HG03432 (cell line): ENCODE data around the gene EPS8.
"Not testable (repeated sequence)": the region's sequence is repeated elsewhere in the genome, so short reads cannot be mapped to it uniquely, and the experiment has no call there.

Source experiments
- ATAC-seq: cut with Tn5 transposase; IDR thresholded peaks from one replicate; pipeline ENCODE4 v1.9.1; 2021; ENCODE audit warnings: mild to moderate bottlenecking, moderate library complexity; ENCODE audit not compliant: unreplicated experiment

Gene EPS8

DNA sequence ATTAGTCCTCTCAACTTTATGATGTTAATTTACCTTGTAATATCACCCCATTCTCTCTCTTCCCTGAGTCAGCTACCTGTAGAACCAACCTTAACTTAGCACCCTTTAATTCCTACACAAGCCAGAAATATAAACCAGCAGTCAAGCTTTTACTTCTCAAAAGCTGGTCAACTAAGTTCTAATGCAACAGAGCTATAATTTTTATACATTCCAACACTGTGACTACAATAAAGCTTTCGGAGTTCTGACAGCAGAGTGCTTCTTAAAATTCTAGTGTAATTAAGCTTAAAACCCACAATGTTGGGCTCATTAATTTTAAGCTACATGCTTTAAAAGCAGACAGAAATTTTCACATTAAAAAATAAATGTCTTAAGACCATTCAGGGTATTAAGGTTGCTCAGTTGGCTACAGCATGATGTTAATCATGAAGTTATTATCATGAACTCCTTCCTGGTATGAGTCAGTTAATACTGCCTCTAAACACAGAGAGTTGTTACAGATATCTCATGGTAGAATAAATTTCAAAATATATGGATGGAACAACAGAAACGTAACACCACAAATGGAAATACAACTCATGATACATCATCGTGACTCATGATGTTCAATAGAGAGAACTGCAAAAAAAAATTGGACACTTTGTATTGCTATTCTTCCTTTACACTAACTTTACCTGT lies 126.7 kb downstream of the EPS8 start:
- no peak for ATAC-seq

DNA sequence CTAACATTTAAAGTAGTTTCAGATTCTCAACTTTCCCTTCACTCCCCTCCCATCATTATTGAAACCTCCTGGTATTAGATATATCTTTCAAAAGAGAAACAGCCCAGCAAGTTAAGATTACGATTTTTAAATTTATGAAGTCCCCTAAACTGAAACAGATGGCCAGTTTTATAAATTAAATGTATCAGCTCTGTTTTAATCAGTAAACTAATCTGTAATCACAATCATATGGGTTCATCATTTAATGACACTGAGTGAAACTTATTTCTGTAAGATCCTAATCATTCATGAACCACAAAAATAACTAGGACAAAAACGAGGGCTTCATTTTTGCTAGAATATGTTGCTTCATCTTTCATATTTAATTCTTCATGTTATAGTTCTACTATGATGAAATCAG lies 137.8 kb downstream of the EPS8 start:
- ATAC-seq: no peak

DNA sequence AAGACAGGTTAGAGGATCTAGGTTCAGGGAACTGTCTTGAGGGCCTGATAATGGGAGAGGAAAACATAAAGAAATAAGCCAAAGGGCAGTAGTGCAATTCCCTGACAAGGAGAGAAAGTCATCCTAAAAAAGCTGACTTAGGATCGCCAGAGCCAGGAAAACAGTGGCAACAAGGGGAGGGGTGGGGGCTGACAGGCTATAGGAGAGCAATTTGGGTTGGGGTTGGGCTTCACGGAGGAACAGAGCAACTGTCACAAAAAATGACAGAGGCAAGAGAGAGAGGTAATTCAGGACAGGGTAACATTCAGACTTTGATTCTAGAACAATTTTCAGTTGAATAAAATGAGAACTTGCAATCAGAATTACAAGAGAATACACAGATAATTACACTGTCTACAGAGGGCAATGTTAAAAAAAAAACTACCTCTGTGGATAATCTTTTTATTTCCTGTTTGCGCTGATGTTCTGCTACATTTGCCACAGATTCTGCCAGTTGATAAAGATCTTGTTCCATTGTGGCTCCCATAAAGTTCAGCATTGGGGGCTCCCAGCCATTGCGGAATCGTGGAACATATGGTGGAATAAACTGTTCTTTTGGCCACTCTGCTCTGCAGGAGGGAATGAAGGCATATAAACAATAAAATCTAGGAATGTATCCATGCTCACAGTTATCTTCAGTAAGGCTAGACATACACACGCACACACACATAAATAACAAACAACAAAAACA lies 138.6 kb downstream of the EPS8 start:
- ATAC-seq: no peak

DNA sequence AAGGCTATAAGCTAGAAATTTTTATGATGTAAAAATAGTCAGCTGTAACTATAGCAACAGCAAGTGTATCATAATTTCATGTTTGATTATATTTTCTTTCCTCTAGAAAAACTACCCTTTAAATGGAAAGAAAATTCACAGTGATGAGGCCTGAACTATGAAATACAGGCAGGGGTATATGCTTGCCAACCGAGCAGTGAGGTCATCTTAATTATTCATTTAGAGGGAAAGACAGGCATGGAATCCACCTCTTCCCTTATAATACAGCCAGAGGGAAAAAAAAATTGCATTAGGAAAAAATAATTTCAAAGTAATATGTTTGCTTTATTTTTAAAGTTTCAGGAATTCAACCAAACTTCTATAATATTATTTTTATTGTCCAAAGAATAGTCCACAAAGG lies 139.8 kb downstream of the EPS8 start:
- no peak for ATAC-seq

DNA sequence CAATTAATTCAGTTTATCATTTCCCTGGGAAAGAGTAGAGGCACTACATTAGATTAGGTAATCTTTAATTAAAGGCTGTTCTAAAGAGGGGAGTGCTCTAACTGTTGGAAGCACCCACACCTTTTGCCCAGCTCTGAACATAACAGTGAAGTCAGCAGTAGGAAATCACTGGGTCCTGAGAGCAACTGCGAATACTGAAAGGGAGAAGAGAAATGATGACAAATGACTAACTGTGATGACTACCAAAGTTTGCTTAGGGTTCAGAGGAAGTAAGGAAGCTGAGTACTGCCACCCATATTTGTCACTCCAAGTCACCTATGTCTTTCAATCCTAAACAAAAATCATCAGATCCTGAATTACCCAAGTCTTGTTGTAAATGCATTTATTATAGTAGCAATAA lies 140.6 kb downstream of the EPS8 start:
- ATAC-seq: no peak

DNA sequence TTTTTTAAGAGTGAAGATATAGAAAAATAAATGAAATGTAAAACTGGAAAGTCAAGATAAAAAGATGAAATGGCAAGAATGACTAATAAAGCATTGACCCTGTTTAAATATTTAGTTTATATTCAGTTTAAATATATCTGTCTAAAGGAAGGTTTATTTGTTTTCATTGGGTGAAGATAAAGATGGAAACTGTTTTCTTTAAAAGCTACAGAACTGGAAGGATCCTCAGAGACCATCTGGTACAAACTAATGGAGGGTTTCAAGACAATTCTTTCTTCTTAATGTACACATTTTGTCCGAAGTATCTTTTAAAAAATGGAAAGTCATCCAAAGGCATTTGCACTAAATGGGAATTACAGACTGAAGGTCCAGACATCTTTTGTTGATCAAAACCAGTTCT lies 142.6 kb downstream of the EPS8 start:
- ATAC-seq: no peak

DNA sequence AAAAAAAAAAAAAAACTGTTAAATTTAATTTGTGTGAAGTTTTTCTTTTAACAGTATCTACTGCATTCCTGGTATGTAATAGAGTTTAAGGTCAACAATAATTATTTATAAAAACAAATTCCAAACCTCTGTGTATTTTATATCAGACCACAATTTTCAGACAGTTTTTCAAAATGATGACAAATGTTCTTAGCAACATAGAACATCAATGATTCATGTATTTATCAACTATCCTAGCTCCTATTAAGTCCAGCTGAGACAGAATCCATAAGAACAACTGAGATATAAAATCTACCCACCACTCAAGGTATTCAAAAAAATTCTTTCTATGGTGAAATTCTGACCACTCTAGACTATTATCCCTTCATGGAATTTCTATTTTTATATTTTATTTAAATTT lies 144.5 kb downstream of the EPS8 start:
- ATAC-seq: no peak

DNA sequence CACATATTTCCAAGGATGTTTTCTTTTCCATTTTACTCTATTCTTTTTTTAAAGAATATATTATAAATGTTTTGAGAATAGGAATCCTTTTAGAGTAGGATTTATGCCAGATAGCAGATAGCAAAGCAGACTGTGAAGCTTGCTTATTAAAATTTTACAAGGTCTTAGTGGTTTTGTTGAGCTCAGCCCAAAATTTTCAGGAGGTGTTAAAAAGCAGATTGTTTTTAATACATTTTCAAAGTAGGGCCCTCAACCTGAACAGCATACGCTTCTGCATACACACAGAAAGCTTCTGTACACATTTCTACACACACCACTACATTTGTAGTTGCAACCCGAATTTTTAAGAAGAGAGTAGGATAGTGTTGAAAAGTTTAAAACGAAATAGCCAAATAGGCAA lies 151.0 kb downstream of the EPS8 start:
- no peak for ATAC-seq

DNA sequence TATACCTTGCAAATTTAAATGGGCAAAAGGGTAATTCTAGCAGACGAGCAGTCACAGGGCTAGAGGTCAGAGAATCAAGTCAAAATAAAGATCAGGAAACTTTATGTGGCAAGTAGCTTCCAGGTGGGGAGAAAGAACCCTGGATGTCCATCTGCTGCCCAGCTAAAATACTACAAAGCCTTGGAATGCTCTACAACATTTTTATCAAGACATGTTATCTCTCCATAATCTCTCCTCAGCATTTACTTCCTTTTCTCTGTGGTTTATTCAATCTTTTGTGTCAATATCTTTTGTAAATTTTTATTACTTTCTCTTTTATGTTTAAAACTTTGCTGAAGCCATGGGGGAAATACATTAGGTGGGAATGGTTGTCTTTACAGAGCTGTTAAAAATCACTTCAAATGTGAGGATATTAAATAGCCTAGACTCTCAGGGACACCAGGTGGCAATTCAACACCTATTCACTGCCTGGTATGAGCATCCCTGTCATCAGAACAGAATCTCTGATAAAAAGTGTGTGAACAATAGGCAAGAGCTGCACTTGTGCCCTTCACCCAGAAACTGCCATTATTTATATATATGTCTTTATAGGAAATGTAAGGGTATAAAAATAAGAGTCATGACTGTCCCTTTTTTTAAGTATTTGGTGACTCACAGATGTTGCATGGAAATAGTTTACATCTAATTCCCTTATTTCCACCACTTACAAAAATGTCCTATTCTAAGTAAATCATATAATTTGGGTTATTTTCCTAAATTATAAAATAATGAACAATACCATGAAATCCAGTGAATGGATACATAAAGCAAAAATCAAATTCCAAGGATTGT lies 152.9 kb downstream of the EPS8 start:
- no peak for ATAC-seq

DNA sequence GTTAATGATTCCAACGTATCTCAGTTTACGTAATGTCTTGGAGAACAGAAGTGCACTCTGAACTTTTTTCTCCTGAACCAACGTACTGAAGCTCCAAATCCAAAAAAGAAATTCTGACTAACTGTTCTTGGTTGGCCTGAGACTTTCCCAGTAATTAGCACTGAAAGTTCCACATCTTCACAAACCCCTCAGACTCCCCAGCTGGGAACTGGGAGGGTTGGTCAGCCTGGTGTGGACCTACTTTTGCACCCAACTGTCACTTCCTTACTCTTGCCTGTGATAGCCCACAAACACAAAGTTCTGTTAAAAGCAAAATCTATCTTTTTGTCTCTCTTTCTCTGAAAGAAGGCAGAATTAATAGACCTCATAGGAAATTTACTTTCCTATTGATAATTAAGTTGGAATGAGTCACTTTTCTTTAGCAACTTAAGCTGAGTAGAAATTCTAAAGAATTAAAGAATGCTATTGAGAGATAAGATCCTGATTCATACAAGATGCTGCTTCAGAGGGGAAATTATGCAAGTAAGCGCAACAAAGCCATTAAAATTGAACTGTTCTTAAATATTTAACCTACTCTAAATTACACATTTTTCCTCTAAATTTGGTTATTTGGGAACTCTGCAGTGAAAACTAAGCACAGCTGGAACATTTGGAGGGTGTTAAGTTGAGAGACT lies 155.0 kb downstream of the EPS8 start:
- ATAC-seq: no peak

DNA sequence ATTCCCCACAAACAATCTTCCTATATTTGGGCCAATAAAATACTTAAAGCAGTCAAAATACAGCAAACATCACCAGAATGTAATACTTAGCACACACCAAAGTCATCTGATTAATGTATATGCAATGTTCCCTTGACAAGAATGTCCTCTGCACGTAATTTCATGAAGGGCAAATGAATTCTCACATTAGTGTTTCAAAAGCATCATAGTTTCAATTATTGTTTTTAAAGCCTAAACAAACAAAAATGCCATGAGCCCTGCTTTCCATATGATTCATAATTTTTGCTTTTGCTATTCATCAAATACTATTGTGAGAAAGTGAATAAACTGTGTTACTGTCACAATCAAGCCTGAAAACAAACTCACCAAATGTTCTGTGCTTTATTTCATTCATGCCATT lies 156.0 kb downstream of the EPS8 start:
- ATAC-seq: no peak

DNA sequence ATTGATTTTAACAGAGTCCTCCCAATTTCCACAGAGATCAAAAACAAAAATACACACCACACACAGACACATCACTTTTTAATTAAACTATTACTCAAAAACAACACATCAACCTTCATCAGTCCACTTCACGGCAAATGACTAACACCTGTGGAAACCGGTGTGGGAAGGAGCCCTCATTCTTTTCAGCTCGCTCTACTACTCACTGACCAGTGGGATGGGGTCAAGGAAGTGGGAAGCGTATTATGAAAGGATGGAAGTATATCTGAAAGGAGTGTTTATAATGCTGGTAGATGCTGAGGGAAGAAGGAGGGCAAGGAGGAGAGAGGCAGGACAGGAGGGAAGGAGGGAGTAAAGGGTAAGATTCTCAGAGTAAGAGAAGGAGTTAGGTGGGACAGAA lies 156.5 kb downstream of the EPS8 start:
- no peak for ATAC-seq

DNA sequence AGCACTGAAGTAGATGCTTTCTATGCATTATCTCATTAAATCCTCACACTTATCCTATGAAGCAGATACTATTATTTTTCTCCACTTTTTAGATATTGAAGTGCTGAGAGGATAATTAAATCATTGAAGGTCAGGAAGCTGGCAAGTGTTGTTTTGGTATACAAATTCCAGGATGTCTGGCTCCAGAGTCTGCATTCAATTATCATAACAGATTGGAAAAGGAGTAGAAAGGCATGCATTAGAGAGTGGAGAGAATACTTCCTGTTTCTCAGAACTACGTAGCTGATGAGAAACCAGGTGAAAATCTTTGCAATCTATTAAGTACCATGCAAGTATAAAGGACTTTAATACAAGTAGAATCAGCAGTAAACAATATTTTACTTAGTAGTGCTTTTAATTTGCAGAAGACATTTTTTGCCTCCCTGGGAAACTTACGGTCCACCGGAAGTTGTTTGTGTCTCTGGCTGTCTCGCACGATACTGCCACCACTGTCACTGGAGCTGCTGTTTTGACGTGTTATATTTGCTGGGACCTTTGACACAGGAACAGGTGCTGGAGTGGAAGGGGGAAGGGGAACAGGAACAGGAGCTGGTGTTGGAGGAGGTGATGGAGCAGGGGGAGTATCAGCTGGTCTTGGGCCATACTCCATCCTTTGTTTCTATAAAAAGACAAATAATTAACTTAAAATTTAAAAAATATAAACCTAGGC lies 158.0 kb downstream of the EPS8 start:
- no peak for ATAC-seq

DNA sequence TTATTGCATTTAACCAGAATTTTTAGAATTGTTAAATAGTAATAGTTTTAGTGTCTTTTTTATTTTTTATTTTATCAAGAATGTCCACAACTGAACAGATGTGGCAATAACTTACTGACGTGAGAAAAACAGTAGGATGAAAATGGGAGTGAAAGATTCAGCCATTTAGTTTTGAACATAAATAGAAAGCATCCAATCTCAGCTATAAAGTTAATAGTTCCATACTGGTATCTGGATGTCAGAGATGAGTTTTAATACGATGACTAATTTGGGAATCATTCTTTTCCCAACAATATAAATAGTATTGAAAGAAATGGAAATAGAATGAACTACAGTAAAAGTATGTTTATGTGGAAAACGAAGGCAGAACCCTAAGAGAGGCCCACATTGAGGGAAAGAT lies 159.4 kb downstream of the EPS8 start:
- no peak for ATAC-seq

DNA sequence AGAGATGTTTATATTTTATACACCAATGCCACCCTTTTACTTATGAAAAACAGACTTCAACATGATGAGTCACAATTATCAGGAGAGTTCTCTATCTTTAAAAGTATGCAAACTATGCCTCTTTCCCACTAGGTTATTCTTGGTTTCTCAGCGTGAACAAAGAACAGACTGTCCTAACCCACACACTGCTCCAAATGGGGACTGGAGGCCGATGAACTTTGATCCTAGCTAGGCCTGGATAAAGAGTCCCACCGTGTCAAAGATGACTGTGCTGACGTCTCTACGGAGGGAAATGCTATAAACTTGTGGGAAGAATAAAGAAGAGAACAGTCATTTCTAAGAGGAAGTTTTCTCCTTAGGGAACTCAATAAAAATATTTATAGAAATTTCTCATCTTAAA lies 160.1 kb downstream of the EPS8 start:
- ATAC-seq: peak; percentile 88

DNA sequence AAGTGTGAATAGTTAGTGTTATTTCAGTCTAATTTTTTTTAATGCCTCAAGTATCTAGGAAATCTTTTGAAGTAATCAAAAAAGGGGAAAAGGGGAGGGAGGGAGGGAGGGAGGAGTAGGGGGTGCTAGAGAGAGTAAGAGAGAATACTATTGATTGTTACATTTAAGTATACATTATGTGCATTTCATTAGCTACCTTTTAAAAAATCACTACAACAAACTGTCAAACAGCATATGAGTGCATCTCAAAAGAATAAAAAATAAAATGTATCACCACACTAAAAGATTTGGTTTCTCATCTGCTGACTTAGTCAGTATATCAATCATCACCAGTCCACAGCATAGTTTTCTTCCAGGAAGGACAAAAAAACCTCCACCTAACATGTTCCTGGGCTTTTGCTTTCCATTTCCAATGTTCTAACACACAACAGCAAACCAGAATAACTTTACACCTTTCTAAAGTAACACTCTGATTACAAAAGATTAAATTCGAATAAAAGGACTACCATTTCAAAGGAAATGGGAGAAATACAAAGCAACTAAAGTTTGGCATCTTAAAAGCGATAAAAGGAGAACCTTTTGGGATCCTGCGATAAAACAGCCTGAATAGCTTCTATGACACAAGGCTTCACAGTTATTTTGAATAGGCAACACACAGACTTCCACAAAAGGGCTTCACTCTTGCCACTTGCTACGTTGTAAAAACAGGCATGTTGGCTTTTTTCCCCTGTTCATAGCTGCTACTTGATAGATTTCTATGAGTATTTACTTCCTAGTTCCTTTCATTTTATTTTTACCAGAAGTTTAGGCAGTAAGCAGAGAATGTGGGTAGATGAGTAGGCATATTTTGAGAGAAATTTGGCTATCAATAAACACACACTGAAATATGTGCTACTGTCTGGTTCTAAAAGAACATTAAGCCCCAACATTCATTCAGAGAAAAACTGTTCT lies 160.9 kb downstream of the EPS8 start:
- ATAC-seq: no peak

DNA sequence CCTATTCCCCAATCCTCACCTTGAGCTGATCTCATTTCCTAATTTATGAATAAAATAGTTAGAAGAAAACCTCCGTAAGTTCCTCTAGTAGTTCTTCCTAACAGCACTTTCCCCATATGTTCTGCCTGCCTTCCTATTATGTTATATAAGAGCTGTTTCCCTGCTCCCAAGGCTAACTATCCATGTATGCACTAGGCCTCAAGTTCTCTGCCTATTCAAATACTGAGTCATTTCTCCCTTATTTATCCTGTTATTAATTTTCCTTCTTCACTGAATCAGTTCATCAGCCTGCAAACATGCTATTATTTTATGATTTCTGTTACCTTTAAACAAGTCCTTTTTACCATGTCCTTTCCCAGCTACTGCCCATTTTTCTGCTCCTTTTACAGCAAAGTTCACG lies 164.1 kb downstream of the EPS8 start:
- no peak for ATAC-seq

DNA sequence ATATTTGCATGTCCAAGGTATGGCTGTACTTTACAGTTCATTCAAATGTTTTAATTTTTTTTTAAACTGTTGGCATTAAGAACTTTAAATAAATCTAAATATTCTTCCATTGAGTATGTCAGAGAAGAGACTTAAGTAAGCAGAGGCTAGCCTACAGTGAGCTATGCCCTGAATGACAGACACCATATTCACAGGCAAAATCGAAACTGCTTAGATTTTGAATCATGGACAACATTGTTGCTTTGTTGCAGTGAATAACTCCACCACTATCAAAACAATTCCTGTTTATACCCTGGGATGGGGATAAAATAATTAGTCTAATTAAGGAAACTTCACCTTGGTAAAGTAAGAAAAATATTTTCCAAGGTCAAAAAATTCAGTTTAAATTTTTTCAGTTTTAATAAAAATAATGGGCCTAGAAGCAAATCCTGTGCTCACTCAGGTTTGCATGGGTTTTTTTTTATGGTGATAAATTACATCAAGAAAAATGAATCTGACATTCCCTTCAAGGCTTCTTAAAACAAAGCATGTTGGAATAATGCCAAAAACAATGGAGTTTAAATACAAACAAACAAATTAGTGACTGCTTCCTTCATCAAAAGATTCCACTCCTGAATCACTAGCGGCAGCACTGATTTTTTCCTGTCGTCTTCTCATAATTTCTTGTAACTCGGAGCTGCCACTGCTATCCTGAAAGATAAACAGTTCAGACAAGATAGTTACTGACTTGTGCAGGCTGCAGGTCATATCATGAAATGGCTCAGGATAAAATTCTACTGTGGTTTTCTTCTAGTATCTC lies 168.2 kb downstream of the EPS8 start:
- ATAC-seq: no peak

DNA sequence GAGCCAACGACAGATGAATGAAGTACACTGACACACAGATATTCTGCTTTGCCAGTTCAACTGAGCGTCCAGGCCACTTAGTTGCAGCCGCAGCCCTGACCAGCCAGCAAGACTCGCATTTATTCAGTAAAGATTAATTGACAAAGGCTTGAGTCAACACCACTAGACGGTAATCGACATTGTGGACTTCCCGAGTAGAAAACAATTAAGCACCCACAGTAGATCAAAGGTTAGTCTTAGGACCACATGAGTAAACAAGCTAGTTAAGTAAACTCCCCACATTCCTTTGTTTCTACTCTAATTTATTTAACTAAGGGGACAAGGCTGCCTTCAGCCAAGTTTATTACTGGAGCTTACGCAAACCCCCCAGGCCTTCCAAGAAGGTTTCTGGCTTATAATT lies 172.7 kb downstream of the EPS8 start:
- ATAC-seq: not testable (repeated sequence)
